Gastroesophageal sphincter (tissue), 4 donors: ENCODE results near the gene MN1. TPM values are rescaled to one million over a fixed set of nuclear protein-coding genes. Genes with fewer than 3 reads are reported as not detected.
A peak's percentile ranks its signal among the peaks of the same experiment; 100 is the strongest.

Experiments used
- ATAC-seq: fragments of 150-250 bp; one replicate; pipeline ENCODE4 v1.9.1; 2016; ENCODE audit warnings: mild to moderate bottlenecking, moderate library complexity
- H3K27ac ChIP-seq, 4 donors: fragments of 200-600 bp; sonication (generic) in 3 of 4; 1 replicate in 3 of 4; 2 replicates in 1 of 4; pipeline ENCODE4 v1.5.1; 2016 to 2019
- H3K27me3 ChIP-seq: fragments of 200-600 bp; sonication (generic); one replicate; pipeline ENCODE4 v1.5.1; 2019
- H3K36me3 ChIP-seq, 2 donors: fragments of 200-600 bp; sonication (generic); one replicate each; pipeline ENCODE4 v1.5.1; 2019; ENCODE audit warnings: control low read depth in 1 of 2
- H3K4me1 ChIP-seq, 3 donors: fragments of 200-600 bp; sonication (generic); 1 replicate in 2 of 3; 2 replicates in 1 of 3; pipeline ENCODE4 v1.5.1; 2016 to 2019; ENCODE audit warnings: control low read depth in 2 of 3
- H3K4me3 ChIP-seq, 2 donors: fragments of 200-600 bp; sonication (generic); one replicate each; pipeline ENCODE4 v1.5.1; 2019; ENCODE audit warnings: mild to moderate bottlenecking in 1 of 2, moderate library complexity in 1 of 2
- H3K9me3 ChIP-seq, 3 donors: fragments of 200-600 bp; sonication (generic); one replicate each; pipeline ENCODE4 v1.5.1; 2017 to 2019; ENCODE audit warnings: control low read depth in 2 of 3
- CTCF ChIP-seq, 4 experiments: fragments of 200-600 bp in 2 of 4; fragments of 450-650 bp in 2 of 4; sonication (generic) in 1 of 4; IDR thresholded peaks; one replicate each; pipeline ENCODE4 v1.5.1; 2017 to 2019; ENCODE audit warnings: antibody characterized with exemption in 4 of 4, mild to moderate bottlenecking in 2 of 4, moderate library complexity in 2 of 4
- EP300 ChIP-seq: sonication (generic); formaldehyde crosslinking; IDR thresholded peaks from one replicate; pipeline ENCODE4 v1.6.1; 2017; ENCODE audit warnings: antibody characterized with exemption, mild to moderate bottlenecking
- POLR2A ChIP-seq, 2 donors: fragments of 450-650 bp; IDR thresholded peaks; one replicate each; pipeline ENCODE4 v1.6.1; 2017; ENCODE audit warnings: antibody characterized with exemption in 2 of 2, mild to moderate bottlenecking in 2 of 2, moderate library complexity in 1 of 2
- POLR2AphosphoS5 ChIP-seq: sonication (generic); formaldehyde crosslinking; IDR thresholded peaks from one replicate; pipeline ENCODE4 v1.6.1; 2017; ENCODE audit warnings: antibody characterized with exemption
- WGBS, 2 donors: methylation state at CpG; one replicate each; pipeline ENCODE4 v1.1.5; 2018; ENCODE audit warnings: low coverage in 1 of 2; 5-methylcytosine and 5-hydroxymethylcytosine counted together
- total RNA-seq, 4 donors: library from RNA; depleted of rRNA; stranded (reverse); fragments of >200 nt; gene quantifications; one replicate each; pipeline ENCODE4 v1.1.0, GENCODE V29; 2016

MN1 gene
- total RNA-seq, 4 donors from 2014 or later, result 13.4 to 52.8 (median 28.5) TPM

DNA sequence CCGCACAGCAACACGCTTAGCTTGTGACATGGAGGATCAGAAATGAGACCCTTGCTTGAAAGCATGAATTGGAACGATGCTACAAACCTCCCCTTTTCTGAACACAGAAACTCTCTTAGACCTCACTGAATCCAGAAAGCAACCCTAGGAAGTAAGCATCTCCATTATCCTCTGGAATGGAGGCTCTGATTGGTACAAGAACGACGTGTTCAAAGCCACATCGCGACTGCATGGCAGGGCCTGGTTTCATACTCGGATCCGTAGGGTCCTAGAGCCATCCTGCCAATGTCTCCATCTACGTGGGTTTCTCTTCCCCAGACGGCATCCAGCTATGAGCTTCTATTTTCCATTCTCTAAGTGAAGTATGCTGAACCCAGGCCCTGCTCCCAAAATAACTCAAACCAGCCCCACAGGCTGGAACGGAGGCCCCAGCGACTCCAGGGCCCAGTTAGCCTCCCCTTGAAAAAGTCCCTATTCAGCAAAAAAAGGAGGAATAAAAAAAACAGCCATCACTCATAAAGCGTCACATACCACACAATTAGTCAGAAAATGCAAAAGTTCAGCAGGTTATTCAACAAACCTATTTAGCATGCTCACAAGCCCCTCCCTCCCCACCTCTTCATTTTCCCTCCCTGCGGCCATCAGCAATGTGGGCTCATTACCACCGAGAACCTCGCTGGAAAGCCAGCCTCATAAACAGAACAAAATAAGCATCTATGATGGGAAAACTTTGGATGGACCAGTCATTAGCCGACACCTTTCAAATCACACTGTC, 7.1 kb upstream of the MN1 start:
- ATAC-seq, result no peak
- no peaks in the 10 kb centered on the region for H3K9me3 ChIP-seq
- TF ChIP-seq CTCF (IDR thresholded peaks at IDR 0.05) (no peak), EP300 (no peak), POLR2A (IDR thresholded peaks at IDR 0.05) (no peak), POLR2AphosphoS5 (no peak)
- WGBS, 2 donors, result 66 to 74% methylated on average over 7 to 10 of the region's 18 CpGs
- no peak overlapping the region for H3K4me3 ChIP-seq
- H3K36me3 ChIP-seq, result no peaks in the 10 kb centered on the region
- peak overlapping the region in 2 of 4 donors; percentile 38 to 85 for H3K27ac ChIP-seq
- H3K4me1 ChIP-seq, result peaks cover 3 to 47% (median 16%) of the 10 kb centered on the region in 3 donors
- H3K27me3 ChIP-seq, result no peaks in the 10 kb centered on the region

- peaks cover 3 to 51% (median 15%) of the 10 kb centered on the region in 3 donors for H3K4me1 ChIP-seq
- H3K36me3 ChIP-seq, result no peaks in the 10 kb centered on the region
- TF ChIP-seq CTCF (IDR thresholded peaks at IDR 0.05) (no peak), POLR2A (IDR thresholded peaks at IDR 0.05) (no peak), POLR2AphosphoS5 (no peak)
- no peak overlapping the region for H3K27ac ChIP-seq
- no peaks in the 10 kb centered on the region for H3K27me3 ChIP-seq
- no peak overlapping the region for H3K4me3 ChIP-seq
- 92 to 95% methylated on average over 3 to 4 of the region's 7 CpGs for WGBS, 2 donors
- no peak for ATAC-seq
- H3K9me3 ChIP-seq, result no peaks in the 10 kb centered on the region
These were observed 4.3 kb upstream of the MN1 start for GRCh38 chr22:27805841-27806240.

DNA sequence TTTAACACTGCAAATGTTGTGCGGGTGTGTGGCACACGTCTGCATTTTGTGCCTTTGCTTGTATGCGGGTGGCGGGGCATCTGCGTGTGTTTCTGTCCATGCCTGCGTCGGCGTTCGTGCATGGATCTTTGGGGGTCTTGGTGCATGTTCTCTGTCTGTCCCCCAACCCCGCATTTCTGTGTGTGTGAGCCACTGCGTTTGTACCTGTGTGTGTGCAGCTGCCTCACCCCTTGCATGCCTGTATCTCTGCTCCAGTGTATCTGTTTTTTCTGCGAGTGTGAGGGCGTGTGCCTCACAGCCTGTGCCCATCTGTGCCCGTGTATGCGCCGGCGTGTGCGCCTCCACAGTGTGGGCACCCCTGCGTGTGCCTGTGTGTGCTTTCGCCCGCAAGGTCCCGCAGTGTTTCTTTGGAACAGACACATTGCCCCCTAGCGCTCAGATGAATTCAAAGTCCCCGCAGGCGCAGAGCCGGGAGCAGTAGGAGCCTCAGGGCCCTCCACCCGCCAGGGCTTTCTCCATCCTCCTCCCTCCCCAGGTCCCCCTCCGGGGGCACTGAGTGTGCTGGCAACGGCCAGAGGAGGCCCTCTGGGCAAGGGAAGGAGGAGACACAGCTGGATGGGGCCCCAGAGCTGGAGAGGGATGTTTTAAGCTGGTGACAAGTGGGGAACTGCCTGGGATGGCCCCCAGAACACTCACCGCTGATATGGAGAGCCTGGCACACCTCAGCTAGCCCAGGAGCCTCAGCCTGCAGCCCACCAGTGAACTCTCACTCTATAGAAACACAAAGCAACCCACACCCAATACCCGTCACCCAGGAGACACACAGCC, 3.1 kb upstream of the MN1 start:
- ATAC-seq, result peak; percentile 55
- WGBS, 2 donors, result 28 to 40% methylated on average over 8 to 18 of the region's 31 CpGs

DNA sequence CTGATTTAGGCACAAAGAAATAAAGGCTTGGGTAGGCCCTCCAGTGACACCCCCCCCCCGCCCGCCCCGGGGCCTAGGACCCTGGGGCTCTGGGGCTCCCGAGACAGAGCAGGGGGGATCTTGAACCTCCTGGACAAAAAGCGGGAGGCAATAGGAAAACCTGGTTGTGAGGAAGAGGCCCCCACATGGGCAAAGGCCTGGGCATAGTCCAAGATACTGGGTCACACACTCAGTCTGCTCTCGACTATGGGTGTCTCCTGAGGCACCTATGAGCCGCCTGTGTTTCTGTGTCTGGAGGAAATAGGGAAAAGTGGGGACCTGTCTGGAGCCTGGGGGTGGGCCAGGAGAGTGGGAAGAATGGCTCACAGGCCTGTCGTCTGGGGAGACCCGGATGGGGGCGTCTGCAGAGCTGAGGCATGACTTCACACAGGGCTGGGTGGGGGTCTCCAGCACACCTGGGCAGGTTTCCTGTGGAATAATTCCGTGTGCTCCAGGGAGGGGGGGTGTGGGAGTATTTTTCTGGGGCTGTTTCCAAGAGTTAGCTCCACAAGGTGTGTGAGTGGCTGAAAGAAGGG, 2.4 kb upstream of the MN1 start:
- no peak for TF ChIP-seq POLR2A (IDR thresholded peaks at IDR 0.05)
- TF ChIP-seq POLR2AphosphoS5, result no peak
- TF ChIP-seq CTCF (IDR thresholded peaks at IDR 0.05), result no peak
- TF ChIP-seq EP300, result no peak
- no peak overlapping the region for H3K4me3 ChIP-seq
- peak overlapping the region in 1 of 4 donors; percentile 97 for H3K27ac ChIP-seq
- H3K27me3 ChIP-seq, result peaks cover 5% of the 10 kb centered on the region
- no peak for ATAC-seq
- 53% methylated on average over 3 of the region's 11 CpGs; no CpG with 5 or more reads in 1 of the 2 donors for WGBS, 2 donors
- H3K36me3 ChIP-seq, result no peaks in the 10 kb centered on the region
- H3K9me3 ChIP-seq, result no peaks in the 10 kb centered on the region
- H3K4me1 ChIP-seq, result peaks cover 0 to 51% (median 17%) of the 10 kb centered on the region in 3 donors

More for the DNA sequence above, 3.1 kb upstream of the MN1 start:
- TF ChIP-seq POLR2AphosphoS5 (no peak), CTCF (IDR thresholded peaks at IDR 0.05) (peak in 3 of 4 experiments; percentile 82 to 88 (median 87))
- H3K4me3 ChIP-seq, result no peak overlapping the region
- H3K27ac ChIP-seq, result peak overlapping the region in 1 of 4 donors; percentile 97
- peaks cover 5% of the 10 kb centered on the region for H3K27me3 ChIP-seq
- H3K4me1 ChIP-seq, result peaks cover 0 to 51% (median 9%) of the 10 kb centered on the region in 3 donors
- no peaks in the 10 kb centered on the region for H3K9me3 ChIP-seq
- H3K36me3 ChIP-seq, result no peaks in the 10 kb centered on the region
